Measurements from ENCODE around the gene LRCH4. TPM values are rescaled to one million over a fixed set of nuclear protein-coding genes. Genes with fewer than 3 reads are reported as not detected.

The LRCH4 gene
- total RNA-seq, 3 donors from 2014 or later = 57.2 to 71.0 (median 63.9) TPM

DNA sequence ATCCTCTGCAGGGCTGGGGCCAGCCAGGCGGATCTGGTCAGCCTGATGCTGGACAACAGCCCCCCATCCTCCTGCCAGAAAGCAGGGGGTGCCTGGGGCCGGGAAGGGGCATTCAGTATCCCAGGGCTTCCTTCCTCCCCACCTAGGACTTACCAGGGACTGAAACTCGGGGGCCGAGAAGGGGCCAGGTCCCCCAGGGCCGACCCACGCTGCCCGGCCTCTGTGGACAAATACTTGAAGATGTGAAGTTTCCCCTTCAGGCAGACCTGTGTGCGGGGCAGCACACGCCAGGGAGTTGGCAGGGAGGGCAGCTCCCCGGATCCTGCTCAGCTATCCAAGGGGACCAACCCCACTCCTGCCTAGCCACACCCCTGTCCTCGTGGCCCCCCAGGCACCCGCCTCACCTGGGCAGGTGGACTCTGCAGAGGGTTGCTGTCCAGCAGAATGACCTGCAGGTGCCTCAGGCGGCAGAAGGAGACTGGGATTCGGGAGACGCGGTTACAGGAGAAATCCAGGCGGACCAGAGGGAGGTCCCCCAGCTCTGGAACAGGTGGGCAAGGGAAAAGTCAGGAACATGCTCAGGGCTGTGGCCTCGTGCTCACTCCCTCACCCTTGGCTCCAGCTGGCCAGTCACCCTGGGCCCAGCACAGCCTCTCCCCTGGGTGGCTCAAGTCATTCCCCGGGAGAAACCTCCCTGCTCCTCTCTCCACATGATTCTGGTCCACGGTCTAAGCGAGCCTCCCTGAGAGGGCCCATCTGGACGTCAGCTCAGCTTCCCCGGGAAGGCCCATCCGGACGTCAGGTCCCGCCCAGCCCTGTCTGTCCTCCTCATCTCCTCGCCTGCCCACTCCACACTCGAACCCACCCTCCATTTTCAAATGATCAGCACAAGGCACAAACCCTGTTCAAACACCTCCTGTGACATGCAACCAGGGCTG is 7.4 kb downstream of the LRCH4 start:
- TF ChIP-seq, protein P1, sequence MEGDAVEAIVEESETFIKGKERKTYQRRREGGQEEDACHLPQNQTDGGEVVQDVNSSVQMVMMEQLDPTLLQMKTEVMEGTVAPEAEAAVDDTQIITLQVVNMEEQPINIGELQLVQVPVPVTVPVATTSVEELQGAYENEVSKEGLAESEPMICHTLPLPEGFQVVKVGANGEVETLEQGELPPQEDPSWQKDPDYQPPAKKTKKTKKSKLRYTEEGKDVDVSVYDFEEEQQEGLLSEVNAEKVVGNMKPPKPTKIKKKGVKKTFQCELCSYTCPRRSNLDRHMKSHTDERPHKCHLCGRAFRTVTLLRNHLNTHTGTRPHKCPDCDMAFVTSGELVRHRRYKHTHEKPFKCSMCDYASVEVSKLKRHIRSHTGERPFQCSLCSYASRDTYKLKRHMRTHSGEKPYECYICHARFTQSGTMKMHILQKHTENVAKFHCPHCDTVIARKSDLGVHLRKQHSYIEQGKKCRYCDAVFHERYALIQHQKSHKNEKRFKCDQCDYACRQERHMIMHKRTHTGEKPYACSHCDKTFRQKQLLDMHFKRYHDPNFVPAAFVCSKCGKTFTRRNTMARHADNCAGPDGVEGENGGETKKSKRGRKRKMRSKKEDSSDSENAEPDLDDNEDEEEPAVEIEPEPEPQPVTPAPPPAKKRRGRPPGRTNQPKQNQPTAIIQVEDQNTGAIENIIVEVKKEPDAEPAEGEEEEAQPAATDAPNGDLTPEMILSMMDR (IDR thresholded peaks at IDR 0.05) = no peak
- Histone ChIP-seq H3K36me3 (ENCODE audit: low read depth) (peaks cover 4% of the 10 kb centered on the region), H3K9me3 (no peaks in the 10 kb centered on the region), H3K4me3 (no peak overlapping the region), H3K4me1 (ENCODE audit: low read depth) (peaks cover 11% of the 10 kb centered on the region)
- no peak for ATAC-seq
- DNase-seq = peak in 2 of 3 donors; percentile 21 to 46
- intact Hi-C loops (cut with DNase I, micrococcal nuclease) = no loop called here

DNA sequence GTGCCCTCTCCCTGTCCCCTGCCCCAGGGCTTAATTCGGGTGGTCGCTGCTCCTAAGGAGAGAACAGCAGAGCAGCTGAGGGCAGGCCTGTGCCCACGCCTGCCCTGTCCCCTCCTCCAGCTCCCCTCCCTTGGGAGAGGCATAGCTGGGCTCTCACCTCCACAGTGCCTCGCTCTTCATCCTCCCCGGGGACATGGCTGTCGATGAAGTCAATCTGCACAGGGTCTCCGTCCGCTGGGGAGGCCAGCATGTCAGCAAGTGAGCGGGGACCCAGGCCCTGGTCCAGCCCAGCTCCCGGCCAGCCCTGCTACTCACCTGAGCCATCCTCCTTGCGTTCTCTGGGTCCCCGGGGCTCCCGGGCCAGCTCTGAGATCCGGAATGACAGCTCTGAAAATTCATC is 8.4 kb downstream of the LRCH4 start:
- intact Hi-C loops (cut with DNase I, micrococcal nuclease) = no loop called here
- H3K36me3 ChIP-seq (ENCODE audit: low read depth) = peaks cover 4% of the 10 kb centered on the region

DNA sequence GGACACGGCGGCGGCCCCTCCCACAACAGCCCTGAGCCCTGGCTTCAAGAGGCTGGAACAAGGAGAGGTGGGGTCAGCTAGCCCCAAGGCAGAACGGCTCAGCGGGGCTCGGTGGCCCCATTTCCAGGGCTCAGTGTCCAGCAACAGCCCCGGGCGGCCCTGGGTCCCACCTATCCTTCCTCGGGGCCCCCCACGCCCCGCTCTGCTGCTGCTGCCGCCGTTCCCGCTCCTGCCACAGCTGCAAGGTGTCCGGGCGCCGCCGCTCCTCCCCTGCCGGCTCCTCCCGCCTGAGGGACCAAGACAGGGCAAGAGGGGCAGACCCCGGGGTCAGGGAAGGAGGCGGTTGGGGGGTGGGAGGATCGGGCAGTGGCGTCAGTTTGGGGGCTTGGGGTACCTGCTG is 8.8 kb downstream of the LRCH4 start:
- ATAC-seq = no peak
- intact Hi-C loops (cut with DNase I, micrococcal nuclease) = no loop called here
- DNase-seq = peak in 2 of 3 donors; percentile 27 to 47
- TF ChIP-seq, protein P1 (IDR thresholded peaks at IDR 0.05) = no peak
- no peak overlapping the region for H3K4me3 ChIP-seq
- no peaks in the 10 kb centered on the region for H3K9me3 ChIP-seq
- peaks cover 4% of the 10 kb centered on the region for H3K36me3 ChIP-seq (ENCODE audit: low read depth)
- no peaks in the 10 kb centered on the region for H3K4me1 ChIP-seq (ENCODE audit: low read depth)

More for the DNA sequence above, 8.4 kb downstream of the LRCH4 start:
- DNase-seq (peak in 2 of 3 donors; percentile 22 to 45), ATAC-seq (no peak)
- TF ChIP-seq, protein P1 (IDR thresholded peaks at IDR 0.05) = no peak
- Histone ChIP-seq H3K4me3 (no peak overlapping the region), H3K9me3 (no peaks in the 10 kb centered on the region), H3K4me1 (ENCODE audit: low read depth) (peaks cover 2% of the 10 kb centered on the region)

DNA sequence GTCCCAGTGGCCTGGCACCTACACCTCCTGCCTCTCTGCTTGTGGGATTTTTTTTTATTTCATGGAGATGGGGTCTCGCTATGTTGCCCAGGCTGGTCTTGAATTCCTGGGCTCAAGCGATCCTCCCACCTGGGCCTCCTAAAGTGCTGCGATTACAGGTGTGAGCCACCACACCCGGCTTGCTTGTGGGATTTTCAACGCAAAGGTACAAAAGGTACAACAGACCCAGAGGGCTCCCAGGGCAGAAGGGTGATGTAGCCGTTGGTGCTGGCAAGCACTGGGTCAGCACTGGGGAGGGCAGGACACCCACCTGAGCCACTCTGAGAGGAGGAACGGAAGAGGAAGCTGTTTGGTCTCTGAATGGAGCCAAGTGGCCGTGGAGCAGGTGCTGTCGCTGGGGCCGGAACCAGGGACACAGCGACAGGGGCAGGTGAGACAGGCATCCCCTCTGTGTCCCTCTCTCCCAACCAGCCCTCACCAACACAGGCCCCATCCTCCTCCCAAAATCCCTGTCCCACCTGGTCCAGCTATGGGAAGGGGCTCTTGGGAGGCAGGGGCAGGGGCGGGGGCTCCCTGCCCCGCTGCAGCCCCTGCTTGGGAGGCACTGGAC is 9.4 kb downstream of the LRCH4 start:
- Histone ChIP-seq H3K9me3 (no peaks in the 10 kb centered on the region), H3K4me1 (ENCODE audit: low read depth) (no peaks in the 10 kb centered on the region), H3K36me3 (ENCODE audit: low read depth) (peaks cover 4% of the 10 kb centered on the region), H3K4me3 (no peak overlapping the region)
- DNase-seq = no peak
- intact Hi-C loops (cut with DNase I, micrococcal nuclease) = no loop called here
- ATAC-seq = no peak
- TF ChIP-seq, protein P1 (IDR thresholded peaks at IDR 0.05) = no peak

DNA sequence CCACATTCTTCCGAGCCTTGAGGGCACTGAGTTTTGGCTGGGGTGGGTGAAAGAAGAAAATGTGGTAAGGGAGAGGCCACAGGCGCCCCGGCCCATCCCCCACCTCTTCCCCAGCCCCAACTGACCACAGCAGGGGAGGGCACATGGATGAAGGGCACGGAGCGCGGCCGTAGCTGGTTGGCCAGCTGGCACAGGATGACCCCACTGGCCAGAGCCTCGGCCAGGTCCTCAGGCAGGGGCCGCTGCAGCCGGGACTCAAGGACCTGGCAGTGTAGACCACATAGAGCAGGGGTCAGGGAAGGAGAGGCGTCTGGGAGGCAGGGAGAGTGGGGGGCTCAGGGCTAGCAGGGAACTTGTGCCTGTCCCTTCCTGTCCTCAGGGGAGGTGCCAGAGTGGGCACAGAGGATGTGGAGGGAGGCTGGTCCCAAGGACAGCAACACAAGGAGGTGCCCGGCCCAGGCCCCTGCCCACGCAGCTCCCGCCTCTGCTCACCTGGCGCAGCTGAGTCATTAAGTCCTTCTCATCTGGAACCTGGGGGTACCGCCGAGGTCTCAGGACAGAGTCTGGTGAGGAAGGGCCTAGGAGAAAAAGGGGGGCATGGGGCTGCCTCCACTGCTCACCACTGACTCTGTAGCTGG is 10.1 kb downstream of the LRCH4 start:
- intact Hi-C loops (cut with DNase I, micrococcal nuclease) = no loop called here
- Histone ChIP-seq H3K4me3 (no peak overlapping the region), H3K4me1 (ENCODE audit: low read depth) (no peaks in the 10 kb centered on the region), H3K36me3 (ENCODE audit: low read depth) (peaks cover 4% of the 10 kb centered on the region), H3K9me3 (no peaks in the 10 kb centered on the region)
- ATAC-seq (no peak), DNase-seq (peak in 1 of 3 donors; percentile 31)
- TF ChIP-seq, protein P1 (IDR thresholded peaks at IDR 0.05) = no peak
